ENCODE measurements around the gene ZDHHC12.

Gene ZDHHC12, protein sequence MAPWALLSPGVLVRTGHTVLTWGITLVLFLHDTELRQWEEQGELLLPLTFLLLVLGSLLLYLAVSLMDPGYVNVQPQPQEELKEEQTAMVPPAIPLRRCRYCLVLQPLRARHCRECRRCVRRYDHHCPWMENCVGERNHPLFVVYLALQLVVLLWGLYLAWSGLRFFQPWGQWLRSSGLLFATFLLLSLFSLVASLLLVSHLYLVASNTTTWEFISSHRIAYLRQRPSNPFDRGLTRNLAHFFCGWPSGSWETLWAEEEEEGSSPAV

DNA sequence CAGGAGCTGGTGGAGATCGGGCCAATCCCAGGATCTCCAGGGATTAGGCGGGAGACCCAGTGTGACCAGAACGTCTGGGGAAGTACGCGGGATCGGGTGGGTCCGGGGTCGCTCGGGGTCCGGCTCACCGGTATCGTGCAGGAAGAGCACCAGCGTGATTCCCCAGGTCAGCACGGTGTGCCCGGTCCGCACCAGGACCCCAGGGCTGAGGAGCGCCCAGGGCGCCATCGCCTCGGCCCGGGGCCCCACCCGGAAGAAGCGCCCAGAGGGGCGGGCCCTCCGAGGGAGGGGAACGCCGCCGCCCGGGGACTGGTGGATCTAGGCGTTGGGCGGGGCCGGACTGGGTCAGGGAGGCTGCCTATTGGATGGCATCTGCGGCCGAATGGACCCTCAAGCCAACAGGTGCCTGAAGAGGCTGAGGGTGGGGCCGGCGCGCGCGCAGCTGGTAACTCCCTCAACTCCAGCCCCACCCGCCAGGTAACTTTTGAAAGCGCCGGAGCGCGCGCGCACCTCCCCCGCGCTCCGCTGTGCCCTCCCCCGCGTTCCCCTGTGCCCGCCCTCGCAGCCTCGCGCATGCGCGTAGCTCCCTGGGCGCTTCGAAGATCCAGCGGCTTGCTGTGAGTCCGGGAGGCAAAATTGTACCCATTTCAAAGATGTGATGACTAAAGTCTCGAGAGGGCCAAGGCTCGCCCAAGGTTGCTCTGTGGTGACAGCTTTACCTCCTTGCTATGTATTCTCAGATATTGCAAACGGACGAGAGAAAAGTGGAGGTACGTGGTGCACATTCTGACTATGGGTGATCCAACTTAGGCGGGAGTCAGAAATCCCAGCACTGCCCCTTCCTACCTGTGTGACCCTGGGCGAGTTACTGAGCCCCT, at the start of gene ZDHHC12:
Gene ZDHHC12, minus strand, starts transcription at position 262 of the 878 bp plus-strand sequence. Its CDS starts 34 bp downstream, at position 228.
- peak; percentile 98 for DNase-seq

DNA sequence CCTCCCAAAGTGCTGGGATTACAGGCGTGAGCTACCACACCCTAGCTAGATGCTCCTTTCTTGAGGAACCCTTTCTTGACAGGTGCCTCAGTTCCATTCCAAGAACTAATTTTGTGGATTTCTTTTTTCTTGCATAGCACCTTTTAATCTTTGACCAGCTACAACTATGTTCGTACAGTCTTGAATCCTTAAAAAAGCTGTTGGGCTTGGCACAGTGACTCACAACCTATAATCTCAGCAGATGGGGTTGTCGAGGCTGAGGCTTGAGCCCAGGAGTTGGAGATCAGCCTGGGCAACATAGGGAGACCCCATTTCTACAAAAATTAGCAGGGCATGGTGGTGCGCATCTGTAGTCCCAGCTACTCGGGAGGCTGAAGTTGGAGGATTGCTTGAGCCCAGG, 49.1 kb upstream of the ZDHHC12 start:
- no peak for DNase-seq

DNA sequence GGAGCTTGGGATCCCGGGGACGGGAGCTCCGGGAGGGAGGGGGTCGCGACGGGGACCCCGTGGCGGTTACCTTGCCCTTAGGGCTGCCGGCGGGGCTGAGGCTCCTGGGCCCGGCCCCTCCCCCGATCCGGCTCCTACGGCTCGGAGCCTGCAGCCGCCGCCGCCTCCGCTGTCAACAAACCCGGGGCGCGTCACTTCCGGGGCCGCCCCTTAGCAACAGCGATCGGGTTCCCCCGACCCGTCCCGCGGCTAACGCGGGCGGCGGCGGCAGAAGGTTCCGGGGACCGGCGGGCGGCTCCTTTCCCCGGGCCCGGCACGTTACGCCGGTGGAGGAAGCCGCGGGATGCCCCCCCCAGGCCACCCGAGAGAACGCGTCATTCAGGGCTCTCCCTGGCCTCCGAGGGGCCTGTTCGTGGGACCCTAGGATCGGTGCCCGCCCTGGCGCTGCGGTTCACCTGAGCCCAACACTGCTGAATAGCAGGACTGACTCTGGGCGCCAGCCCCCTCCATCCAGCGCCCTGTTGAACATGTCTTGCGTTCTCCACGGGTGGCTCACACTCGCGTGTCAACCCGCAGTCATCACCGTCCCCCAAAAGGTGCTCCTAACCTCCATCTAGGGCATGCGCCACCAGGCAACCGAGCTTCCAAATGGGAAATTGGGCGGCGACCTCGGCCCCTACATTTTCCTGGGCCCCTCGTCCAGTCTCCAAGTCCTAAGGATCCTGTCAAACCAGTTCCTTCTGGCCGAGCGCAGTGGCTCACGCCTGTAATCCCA, 48.0 kb upstream of the ZDHHC12 start, which contains the start of gene ZER1:
Gene ZER1, minus strand, starts transcription at position 183 of the 775 bp plus-strand sequence. CDS start 16,362 bp downstream, outside the sequence.
- peak; percentile 95 for DNase-seq

DNA sequence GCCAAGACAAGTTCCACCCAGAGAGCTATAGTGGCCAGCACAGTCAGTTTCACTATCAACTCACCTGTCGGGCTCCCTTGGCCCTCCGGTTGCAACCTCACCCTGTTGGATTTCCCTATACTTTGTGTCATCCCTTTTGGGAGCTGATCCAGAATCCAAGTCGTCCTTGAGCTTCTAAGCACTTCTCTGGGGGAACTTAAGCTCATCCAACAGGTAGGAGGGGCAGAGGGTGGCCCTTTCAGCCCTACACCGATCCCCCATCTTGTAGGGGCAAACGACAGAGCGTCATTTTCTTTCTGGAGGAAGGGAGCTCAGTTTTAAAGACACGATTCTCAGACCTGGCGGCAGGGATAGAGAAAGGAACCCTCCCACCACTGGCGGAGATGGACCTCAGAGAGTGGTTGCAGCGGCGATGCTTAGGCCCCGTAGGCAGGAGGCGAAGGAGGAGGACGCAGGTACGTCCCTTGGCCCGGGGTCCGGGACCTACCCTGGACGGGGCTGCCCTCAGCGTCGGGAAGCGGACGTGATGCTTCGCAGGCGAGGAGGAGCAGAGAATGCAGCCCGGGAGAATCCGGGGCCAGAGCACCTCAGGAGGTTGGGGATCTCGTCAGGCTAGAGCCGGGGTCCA, 47.3 kb upstream of the ZDHHC12 start:
- DNase-seq, result no peak

DNA sequence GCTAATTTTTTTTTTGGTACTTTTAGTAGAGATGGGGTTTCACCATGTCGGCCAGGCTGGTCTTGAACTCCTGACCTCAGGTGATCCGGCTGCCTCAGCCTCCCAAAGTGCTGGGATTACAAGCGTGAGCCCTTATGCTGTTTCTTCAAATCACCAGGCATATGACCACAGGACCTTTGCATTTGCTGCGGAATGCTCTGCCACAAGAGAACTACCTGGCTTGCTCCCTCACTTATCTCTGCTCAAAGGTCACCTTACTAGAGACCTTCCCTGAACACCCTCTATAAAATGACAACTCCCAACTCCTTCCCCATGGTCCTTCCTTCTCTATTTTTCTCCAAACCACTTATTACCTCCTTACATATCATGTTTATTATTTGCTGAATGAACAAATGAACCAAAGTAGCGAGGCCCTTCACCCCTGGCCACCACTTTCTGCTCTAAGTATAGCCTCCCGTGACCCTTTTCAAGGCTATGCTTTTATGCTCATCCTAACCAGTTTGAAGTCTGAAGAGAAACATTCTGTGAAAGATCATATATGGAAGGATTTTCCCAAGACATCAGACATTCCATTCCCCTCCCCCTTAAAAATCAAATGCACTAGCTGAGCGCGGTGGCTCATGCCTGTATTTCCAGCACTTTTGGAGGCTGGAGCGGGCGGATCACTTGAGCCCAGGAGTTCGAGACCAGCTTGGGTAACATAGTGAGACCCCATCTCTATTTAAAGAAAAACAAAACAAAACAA, 46.5 kb upstream of the ZDHHC12 start:
- DNase-seq, result no peak

DNA sequence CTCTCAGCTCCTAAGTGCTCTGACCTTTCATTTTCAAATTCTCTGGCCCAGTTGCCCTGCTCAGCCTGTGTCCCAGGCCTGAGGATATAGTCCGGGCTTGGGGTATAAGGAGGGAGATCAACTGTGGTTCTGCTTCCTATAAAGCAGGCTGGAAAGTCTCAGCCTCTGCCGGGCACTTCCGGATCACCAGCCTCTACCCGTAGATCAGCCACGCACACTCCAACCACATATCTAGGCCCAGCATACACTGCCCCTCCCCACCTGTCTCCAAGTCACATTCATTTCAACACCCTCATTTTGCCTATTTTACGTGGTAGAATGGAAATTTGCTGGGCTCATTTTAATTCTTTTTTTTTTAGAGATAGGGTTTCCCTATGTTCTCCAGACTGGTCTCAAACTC, 44.7 kb upstream of the ZDHHC12 start:
- DNase-seq, result no peak

DNA sequence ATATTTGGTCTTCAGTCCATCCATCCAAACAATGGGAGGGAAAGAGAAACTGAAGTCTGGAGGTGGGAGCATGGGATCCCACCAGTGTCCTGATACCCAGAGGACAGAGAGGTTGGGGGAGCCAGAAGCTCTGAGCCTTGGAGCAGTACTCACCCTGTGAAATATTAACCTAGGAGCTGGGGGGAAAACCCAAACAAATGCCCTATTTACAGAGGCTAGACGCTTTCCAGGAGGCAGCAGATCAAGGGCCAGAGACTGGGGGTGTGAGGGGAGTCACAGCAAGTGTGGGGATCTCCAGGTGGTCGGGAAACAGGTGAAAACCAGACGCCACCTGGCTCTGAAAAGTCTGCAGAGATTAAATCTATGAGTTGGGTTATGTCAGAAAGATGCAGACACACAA, 41.6 kb upstream of the ZDHHC12 start:
- no peak for DNase-seq

DNA sequence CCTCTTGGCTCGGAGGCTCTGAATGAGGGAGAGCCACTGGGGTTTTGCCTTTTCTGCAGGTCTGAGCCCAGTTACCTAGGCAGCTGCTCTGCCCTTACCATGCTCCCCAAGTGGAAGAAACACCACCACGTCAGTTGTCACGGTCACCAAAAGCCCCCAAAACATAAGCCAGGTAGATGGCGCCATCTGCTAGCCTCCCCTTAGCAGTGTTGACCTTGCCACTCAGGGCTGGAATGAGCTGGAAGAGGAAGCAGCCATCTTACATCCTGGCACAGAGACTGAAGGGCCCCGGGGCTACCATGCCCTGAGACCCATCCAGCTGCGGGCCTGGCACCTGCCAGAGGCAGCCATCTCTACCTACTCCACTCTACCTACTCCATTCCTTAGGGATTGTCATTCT, 40.4 kb upstream of the ZDHHC12 start:
- DNase-seq, result no peak

DNA sequence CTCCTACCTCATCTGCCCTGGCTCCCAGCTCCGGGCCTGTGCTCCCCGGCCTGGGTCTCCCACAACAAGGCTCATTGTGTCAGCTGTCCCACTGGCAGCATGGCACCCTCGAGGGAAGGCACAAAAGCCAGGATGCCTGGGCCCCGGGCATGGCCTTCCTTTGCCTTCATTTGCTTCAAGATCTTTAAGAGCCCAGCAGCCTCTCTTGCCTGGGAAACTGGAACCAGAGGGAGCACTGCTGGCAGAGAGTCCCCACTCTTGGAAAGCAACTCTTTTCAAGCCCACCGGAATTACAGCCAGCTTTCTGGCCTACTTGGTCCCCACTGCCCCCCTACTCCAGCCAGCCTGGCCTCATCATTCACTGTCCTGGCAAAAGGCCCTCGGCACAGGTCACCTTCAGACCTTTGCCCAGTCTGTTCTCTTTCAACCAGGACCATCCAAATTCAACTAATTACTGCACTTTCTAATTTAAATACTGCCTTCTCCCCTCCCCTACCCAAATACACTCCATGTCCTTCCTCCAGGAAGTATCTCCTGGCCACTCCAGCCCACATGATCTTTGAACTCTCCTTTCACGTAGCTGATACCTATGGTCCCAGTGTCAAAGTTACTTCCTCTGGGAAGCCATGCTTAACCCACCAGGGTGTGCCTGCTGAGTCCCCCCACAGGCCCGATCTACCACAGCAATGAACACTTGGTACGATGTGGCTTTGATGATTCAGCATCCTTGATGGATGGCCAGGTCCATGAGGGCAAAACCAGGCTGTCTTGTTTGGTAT, 38.9 kb upstream of the ZDHHC12 start:
- DNase-seq, result no peak

DNA sequence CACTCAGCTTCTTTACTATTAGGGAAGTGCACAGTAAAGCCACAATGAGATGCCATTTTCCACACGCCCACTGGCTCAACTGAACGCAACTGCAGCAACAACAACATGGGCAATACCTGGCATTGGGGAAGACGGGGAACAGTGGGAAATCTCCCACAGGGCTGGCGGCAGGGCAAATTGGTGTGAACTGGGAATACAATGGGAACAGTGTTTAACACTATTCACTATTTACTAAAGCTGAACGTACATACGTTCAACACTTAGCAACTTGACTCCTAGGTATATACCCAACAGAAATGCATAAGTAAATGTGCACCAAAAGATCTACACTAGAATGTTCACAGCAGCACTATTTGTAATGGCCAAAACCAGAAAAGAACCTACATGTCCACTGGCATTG, 33.7 kb upstream of the ZDHHC12 start:
- no peak for DNase-seq

DNA sequence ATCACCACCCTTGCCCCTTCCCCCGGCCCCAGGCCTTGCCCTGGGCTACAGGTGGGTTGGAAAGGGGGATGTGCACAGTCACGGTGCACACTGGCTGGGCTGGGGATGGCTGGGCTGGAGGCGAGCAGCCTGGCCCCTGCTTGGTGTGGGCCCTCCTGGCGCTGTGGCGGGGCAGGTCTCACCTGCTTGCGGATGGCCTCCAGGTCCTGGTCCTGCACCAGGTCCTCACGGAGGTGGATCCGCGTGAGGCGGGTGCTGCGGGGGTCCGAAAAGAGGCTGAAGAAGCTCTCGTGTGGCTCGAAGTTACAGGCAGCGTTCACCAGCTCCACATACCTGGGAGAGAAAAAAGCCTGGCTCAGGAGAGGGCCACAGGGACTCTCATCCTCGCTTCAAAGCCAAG, 29.7 kb upstream of the ZDHHC12 start:
- DNase-seq, result no peak

DNA sequence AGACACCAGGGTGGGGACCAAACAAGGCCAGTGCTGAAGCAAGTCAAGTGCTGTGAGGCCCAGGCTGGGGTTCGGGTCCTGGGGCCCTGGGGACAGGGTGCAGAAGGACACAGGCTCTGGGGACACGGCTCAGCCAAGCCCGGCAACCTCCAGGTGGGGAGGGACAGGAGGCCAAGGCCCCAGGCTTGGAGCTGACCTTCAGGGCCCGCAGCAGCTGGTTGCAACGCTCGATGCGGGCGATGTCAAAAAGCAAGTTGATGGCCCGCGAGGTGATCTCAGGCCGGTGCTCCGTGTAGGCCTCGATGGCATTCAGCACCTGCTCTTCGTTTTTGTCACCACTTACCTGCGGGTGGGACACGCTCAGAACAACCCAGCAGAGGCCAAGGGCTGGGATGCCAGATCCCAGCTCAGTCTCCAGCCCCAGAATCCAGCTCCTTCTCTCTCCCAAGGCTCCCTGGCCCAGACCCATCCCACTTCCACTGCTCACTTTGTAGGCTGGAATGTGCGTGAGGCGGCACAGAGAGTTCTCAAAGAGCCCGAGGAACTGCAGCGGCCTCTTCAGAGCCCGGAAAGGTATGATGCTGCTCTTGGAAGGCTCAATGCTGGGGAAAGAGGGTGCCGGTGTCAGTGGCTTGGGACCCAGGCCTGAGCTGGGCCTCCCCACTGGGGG, 27.1 kb upstream of the ZDHHC12 start:
- DNase-seq, result no peak

DNA sequence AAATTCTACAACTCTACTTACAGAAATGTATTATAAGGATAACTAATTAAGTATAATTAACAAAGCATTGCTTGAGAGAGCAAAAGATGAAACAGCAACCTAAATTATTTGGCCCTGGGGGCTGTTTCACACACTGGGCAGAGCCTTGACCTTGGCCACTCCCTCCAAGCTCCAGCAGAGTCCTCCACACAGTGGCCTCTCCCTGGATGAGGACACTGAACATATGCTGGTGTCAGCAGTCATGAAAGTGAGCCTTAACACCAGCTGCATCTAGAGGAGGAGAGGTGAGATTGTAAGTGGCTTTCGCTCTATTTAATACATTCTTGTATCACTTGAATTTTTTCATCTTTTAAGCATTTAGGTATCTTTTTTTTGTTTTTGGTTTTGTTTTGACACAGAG, 23.3 kb upstream of the ZDHHC12 start:
- DNase-seq, result no peak

DNA sequence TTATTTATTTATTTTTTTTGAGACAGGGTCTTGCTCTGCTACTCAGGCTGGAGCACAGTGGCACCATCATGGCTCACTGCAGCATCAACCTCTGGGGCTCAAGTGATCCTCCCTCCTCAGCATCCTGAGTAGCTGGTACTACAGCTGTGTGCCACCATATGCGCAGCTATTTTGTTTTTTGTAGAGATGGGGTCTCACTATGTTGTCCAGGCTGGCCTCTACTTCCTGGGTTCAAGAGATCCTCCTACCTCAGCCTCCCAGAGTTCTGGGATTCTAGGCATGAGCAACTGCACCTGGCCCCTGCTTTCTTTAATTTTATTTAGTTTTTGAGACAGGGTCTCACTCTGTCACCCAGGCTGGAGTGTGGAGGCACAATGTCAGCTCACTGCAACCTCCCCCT, 19.5 kb upstream of the ZDHHC12 start:
- DNase-seq, result no peak

DNA sequence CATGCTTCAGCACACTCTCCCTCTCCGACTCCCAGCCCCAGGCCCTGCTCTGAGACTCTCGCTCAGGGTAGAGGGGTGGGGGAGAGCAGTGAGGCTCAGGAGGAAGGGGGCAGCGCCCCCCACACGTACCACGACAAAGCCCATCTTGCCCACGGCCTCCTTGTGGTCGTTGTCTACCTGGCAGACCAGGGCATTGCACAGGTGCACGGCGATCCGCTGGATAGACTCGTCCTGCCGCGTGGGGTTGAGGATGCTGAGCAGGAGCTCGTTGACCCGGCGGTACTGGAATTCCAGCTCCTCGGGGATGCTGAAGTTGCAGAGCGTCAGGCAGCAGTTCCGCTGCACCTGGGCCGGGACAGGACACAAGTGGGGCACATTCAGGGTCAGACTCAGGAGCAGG, 18.5 kb upstream of the ZDHHC12 start:
- no peak for DNase-seq

DNA sequence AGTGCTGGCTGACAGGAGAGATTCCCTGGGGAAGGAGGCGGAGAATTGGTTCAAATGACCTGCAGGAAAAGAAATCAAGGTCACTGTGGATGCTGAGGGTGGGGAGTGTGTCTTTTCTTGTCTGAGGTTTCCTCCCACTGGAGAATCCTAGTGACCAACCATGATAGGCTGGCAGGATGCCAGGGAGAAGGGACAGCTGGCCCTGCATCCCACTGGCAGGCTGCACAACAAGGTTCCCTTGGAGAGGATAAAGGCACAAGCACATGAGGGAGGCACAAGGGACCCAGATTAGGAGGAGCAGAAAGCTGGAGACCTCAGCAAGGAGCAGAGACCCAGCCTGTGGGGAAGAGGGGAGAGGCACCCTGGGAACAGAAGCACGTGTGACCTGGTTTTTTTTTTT, 11.4 kb upstream of the ZDHHC12 start:
- DNase-seq, result no peak

DNA sequence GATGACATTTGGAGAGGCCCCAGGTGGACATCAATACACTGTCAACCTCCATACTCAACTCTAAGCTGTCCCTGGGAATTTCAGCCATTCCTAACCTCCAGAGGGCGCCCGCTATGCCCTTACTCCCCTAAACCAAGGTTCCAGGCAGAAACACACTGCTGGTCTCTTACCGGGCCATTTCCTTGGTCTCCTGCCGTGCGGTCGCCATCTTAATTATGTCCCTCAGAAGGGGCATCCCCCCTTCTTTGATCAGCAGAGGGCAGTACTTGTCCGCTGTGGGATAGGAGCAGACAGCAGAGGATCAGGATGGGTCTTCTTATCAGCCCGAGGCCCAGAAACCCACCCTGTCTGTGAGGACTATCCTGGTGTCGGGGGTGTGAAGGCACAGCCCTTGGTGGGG, 9.3 kb upstream of the ZDHHC12 start:
- DNase-seq, result no peak

DNA sequence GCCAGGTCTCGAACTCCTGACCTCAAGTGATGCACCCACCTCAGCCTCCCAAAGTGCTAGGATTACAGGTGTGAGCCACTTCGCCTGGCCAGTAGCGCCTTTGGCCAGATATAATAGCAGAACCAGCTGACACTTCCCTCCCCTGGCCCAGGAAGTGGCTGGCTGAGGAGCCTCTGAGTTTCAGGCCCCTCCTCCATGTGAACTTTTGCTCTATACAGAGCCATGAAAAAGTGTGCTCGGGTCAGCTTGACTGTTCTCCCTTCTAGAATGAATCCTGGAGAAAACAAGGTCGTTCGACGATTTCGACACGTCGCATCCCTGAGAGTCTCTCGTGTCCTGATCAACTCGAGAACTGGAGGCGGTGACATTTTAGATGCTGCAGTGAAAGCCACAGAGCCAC, 8.6 kb upstream of the ZDHHC12 start:
- no peak for DNase-seq

DNA sequence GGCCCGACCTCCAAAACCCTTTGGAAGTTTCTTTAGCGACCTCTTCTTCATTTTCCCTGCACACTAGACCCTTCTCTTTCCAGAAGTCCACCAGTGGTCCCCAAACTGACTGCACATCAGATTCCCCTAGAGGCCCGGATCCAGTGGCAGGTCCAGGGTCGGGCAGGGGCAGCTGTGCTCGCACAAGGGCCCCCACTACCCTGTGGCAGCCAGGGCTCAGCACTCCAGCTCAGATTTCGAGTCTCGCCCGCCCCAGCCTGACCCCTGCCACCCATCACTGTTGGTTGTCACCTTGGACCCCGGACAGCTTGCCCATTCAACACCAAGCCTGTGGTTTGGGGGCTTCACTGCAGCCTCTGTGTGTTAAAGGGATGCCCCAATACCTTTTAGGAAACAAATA, 7.8 kb upstream of the ZDHHC12 start:
- DNase-seq, result no peak

DNA sequence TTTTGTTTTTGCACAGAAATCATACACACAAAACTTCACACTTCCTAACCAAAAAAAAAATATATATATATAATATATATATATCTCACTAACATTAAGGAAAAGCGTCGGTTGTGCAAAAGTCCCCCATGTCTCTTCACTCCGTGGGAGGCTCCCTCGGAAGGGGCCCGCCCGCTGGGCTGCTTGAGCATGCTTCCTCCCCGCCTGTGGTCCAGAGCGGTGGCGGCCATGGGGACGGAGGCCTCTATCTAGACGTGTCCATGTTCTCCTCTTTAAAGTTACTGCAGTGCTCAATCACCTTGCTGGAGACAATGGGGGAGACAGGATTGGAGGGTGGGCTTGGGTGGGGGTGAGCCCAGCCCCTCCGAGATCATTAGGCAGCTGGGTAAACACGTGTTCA, 7.2 kb upstream of the ZDHHC12 start:
- no peak for DNase-seq

Data from activated CD4-positive, CD25-positive, alpha-beta regulatory T cell treated with anti-CD3 and anti-CD28 coated beads, Interleukin-2, amount 50 U/mL, for 72 hours (primary cell).